GM21786 (cell line): ENCODE results near the gene B3GALT4.
"Not testable (repeated sequence)": the region's sequence is repeated elsewhere in the genome, so short reads cannot be mapped to it uniquely, and the experiment has no call there.

ENCODE experiments used
- ATAC-seq: cut with Tn5 transposase; IDR thresholded peaks from one replicate; pipeline ENCODE4 v1.9.1; 2021; ENCODE audit not compliant: unreplicated experiment

The B3GALT4 gene, protein sequence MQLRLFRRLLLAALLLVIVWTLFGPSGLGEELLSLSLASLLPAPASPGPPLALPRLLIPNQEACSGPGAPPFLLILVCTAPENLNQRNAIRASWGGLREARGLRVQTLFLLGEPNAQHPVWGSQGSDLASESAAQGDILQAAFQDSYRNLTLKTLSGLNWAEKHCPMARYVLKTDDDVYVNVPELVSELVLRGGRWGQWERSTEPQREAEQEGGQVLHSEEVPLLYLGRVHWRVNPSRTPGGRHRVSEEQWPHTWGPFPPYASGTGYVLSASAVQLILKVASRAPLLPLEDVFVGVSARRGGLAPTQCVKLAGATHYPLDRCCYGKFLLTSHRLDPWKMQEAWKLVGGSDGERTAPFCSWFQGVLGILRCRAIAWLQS

DNA sequence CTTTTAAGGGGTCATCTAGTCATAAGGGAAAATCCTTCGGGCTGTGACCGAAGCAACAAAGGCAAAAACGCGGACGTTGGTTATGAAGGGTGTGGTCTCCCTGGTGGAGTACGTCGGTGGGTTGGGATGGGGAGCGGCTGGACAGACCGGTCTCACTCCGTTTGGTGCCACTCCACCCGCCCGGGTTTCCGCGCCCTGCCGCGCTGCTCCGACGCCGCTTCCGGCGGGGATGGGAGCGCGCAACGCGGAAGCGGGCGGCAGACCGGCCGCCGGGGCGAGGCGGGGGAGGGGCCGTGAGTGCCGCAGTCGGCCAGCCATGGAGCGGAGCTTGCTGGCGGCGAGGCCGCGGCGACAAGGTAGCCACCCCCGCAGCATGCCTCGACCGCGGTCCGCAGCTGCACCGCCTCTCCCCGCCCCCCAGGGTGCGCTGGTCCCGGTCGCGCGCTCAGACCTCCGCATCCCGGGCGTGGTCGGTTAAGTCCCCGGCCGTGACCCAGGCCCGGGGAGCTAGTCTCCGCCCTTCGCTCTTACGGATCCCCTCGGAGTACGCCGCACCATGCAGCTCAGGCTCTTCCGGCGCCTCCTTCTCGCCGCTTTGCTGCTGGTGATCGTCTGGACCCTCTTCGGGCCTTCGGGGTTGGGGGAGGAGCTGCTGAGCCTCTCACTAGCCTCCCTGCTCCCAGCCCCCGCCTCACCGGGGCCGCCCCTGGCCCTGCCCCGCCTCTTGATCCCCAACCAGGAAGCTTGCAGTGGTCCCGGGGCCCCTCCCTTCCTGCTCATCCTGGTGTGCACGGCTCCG, at the start of gene B3GALT4:
TSS of gene B3GALT4 (plus strand) at position 260 of the 799 bp plus-strand sequence. CDS start at position 557, 297 bp downstream.
- peak; percentile 57 for ATAC-seq

DNA sequence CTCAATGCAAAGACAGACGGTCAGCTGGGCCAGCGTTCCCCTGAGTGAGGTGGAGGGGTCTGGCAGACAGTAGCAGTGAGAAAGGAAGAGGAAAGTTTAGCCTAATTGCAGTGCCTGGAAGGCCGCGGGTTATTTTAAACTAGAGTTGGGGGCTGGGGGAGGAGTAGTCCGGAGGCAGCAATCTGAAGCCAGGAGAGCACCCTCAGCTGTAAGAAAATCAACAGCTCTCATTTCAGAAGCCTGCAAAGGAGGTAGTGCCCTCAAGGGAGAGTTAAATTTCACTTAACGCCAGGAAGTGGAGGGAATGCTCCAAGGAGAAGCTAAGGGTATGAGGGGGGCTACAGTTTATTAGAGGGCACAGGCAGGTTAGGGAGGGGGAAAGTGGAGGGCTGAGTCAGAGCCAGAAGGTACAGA, 41.7 kb upstream of the B3GALT4 start:
- ATAC-seq = no peak

DNA sequence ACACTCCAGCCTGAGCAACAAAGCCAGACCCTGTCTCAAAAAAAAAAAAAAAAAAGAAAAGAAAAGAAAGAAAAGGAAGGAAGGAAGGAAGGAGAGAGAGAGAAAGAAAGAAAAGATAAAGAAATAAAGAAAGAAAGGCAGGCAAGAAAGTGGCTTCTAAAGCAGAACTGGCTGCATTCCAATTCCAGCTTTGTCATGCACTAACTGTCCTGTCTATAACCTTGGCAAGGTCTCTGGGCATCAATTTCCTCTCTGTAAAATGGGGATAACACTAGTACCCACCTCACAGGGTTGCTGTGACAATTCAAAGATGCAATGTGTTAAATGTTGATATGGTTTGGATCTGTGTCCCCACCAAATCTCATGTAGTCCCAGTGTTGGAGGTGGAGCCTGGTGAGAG, 40.6 kb upstream of the B3GALT4 start:
- no peak for ATAC-seq

DNA sequence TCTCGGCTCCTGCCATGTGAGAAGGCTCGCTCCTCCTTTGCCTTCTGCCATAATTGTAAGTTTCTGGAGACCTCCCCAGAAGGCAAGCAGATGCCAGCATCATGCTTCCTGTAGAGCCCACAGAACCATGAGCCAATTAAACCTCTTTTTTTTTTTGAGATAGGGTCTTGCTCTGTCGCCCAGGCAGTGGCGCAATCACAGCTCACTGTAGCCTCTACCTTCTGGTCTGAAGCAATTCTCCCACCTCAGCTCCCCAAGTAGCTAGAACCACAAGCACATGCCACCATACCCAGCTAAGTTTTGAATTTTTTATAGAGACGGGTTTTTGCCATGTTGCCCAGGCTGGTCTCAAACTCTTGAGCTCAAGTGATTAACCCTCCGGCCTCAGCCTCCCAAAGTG, 40.1 kb upstream of the B3GALT4 start:
- no peak for ATAC-seq

DNA sequence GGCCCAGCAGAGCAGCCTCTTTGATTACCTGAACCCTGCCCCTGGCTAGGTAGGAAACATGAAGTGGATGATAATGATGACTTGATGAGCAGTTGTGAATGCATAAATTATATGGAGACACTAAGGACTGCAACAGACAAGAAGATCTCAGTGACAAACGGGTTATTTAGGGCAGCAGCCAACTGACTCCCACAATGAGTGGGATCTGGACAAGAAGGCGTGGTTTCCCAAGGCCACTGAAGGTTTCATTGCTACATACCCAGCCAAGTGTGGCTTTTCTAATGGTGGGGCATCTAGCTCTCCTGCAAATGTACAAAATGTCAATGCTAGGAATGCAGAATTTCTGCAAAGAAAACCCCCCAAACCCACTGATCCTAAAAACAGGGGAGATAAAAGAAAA, 39.2 kb upstream of the B3GALT4 start:
- no peak for ATAC-seq

DNA sequence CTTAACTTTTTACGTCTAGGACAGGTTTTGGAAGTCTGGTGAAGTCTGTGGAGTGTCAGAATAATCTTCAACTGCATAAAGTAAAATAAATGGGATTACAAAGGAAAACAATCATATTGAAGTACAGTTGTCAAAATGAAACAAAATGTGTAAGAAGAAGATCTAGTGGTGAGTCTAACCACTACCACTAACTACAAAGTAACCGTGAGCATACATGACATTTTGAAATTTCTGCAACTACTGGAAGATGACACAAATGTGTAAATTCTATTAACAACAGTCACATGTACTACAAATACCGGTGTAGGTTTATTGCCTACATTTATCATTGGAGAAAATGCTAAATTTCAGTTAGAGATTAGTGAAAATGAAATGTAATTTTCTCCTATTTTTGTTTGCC, 35.0 kb upstream of the B3GALT4 start:
- ATAC-seq = no peak

DNA sequence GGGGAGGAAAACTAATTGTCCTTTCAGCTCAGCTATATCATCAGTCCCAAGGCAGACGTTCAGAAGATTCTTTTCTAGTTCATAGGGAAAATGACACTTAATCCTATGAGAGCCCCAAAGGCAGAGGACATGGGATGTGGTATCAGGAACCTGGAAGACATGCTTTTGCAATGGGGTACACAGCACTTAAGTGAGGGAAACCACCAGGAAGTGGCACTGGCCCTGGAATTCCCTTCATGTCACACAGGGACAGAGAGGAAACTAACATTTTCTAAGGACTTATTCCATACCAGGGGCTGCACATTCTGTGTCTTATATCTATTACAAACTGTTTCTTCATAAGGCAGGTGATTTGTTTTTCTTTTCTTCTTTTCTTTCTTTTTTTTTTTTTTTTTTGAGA, 33.4 kb upstream of the B3GALT4 start:
- no peak for ATAC-seq

DNA sequence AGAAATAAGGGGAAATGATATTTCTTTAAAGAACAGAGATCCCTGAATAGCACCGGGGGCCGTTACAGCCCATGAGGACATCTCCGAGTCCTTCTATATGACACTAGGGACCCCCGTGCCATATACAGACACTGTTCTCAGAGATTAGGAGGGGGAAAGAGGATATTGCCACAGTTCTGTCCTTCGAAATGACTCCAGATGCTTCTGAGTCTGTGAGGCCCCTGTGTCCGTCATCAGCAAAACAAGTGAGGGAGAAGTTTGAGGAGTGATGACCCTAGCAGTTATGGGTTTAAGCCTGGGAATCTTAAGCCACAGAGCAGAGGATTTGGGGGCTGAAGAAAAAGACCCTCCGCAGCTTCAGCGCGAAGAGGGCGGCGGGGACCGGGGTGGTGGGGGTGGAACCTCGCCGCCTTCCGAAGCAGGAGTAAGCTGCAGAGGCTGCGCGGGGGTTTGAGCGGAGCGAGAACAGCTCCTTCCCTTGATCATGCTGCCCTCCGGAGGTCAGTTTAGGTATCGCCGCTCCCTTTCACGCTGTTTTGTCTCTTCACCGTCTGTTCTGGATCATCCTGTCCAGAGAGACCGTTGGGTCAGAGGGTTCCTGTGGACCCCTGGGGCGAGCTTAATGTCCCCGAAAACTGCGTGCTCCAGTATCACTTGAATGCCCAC, 28.8 kb upstream of the B3GALT4 start:
- peak; percentile 28 for ATAC-seq

DNA sequence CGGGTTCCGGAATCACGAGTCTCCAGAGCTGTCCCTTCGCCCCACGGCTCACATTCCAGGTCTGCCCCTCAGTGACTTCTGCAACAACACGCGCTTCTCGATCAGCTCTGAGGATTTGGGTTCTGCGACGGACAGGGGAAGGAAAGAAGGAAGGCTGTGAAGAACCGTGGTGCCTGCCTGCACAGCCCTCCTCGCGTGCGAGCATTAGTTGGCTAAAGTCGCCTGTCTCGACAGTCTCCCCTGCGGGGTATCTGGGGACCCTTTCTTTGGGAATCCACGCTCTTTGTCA, 28.3 kb upstream of the B3GALT4 start:
- peak; percentile 2 for ATAC-seq

DNA sequence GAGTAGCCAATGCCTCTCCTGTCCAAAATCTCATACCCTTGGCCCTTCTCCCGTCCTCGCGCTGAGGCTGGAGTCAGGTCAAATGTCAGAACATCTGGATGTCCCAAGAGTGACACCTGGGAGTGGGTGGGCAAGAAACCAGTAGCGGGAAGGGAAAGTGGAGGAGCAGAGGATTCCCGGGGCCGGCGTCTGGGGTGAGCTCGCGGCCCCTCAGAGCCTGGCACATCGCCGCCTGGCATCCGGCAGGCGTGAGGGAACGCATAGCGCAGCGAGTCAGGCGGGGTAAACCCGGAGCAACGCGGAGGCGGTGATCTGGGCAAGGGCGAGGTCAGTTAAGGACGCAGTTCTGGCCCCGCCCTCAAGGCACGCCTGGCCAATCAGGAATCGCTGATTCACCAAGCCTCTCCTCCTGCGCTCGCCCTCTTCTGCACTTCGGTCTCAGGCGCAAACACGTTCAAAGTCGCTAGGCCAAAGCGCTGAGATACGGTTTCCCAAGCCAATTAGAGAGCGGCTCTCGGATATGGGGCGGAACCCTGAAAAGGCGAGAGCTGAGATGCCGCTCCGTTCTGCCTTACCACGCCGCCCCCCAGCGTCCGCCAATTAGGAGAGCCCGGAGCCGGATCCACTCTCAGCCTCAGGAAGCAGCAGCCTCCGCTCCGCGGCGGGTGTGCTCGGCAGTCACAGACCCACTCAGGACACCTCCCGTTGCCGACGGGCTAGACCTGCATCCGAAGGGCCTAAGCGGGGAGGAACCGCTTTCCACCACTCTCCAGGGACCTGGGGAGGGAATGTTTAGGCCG, 27.8 kb upstream of the B3GALT4 start:
- ATAC-seq = peak; percentile 92

DNA sequence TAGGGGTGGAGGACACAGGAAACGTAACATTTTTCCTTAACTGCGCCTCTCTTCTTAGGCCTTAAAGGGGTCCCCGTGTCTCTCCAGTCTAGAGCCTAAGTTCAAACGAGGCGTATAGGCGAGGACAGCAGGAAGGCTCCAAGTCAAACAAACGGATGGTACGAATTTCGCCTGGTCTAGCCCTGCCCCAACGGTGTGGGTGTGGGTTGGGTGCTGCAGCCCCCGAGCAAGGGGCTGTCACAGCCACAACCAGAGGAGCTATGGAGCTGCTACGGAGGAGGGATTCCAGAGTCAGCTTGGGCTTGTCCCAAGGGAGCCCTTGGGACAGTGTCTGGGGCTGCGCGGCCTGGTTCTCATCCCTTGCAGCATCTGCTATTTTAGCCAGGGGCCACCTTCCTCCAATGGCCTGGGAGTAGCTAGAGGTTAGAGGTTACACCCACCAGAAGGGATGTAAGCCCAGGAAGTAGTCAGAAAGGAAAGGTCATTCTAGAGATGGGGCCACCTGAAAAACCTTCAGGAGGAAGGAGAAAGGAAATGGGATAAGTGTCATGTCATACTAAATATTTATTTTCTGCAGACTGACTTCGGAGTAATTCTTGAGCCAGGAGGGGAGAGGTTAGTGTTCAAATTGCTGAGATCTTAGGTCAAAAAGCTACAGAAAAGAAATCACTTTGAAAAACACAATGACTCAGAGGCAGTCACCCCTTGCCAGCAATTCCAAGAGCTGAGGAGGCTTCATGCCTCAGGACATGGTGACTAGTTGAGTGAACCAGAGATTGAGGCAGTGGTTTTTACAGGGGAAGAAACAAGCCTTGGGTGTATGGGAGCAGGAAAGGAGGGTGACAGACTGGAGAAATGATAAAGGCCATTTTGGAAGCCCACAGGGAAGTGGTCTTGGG, 26.9 kb upstream of the B3GALT4 start:
- ATAC-seq = no peak

DNA sequence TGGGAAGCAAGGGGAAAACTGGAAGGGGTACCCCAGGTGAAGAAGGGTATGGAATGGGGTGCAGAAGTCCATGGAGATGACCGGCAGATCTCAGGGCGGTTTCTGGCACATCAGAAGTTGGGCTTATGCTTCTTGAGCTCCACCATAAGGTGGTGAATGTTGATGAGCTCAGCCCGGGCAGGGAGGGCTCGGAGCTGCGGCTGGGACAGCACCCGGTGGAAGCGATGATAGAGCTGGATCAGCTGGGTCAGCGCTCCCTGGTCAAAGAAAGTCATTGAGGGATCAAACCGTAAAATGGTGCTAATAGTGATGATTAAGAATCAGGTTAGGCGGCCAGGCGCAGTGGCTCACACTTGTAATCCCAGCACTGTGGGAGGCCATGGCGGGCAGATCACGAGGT, 26.2 kb upstream of the B3GALT4 start:
- no peak for ATAC-seq

DNA sequence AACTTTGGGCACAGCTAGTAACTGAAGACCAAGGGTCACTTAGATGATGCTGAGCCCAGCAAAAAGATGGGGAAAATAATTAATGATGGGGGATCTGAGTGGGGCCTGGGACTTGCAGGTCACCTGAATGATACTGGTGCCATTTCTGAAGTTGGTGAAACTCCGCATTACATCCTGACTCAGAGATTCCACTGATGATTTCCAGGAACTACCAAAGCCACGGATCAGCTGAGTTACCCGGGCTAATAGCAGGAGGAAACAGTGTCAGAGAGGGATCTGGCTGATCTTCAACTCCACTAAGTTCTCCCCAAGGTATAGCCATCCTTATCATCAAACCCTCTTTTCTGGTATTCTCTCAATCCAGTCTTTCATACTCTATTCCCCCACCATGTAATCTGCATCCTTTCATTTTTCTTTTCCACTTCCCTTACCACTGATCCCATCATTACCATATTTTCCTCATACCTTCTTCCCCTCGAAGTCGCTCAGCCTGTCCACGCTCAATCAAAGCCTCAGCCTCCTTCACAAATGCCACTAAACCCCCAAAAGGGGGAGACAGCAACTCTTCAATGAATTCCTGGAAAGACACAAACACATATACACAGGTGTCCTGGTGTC, 25.4 kb upstream of the B3GALT4 start:
- no peak for ATAC-seq

DNA sequence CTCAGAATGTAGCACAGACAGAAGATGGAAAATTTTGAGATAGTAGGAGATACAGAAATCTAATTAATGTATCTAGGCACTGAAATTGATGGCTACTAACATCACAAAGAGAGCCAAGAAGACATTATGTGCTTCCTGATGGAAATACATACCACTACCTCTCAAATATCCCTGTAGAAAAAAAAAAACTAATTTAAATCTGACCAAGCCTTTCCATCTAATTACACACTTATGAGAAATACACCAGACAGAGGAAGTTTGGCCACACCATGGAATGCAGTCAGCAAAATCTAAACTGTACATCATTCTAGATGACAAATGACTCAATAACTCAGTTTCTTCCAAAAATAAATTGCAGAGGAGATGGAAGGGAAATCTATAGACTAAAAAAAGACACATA, 24.2 kb upstream of the B3GALT4 start:
- no peak for ATAC-seq

DNA sequence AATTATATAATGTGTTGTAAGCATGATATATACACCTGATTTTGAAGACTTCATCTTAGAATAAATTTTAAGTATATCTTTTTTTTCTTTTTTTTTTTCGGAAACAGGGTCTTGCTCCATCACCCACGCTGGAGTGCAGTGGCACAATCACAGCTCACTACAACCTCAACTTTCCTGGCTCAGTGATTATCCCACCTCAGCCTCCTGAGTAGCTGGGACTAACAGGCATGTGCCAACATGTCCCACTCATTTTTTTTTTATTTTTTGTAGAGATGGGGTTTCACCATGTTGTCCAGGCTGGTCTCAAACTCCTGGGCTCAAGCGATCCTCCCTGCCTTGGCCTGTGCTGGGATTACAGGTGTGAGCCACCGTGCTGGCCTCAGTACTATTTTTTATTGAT, 22.3 kb upstream of the B3GALT4 start:
- ATAC-seq = no peak

DNA sequence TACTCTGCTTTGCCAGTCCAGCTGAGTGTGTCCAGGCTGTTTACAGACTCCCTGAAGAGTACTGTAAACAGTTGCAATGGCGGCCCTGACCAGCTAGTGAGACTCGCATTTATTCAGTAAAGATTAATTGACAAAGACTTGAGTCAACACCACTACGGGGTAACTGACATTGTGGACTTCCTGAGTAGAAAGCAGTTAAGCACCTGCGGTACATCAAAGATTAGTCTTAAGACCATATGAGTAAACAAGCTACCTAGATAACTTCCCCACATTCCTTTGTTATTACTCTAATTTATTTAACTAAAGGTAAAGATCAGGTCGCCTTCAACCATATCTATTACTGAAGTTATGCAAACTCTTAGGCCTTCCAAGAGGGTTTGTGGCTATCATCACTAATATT, 17.9 kb upstream of the B3GALT4 start:
- ATAC-seq = no peak

DNA sequence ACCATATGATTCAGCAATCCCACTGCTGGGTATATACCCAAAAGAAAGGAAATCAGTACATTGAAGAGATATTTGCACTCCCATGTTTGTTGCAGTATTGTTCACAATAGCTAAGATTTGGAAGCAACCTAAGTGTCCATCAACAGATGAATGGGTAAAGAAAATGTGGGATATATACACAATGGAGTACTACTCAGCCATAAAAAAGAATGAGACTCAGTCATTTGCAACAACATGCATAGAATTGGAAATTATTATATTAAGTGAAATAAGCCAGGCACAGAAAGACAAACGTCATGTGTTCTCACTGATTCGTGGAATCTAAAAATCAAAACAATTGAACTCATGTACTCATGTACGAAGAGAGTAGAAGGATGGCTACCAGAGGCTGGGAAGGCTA, 14.4 kb upstream of the B3GALT4 start:
- ATAC-seq = not testable (repeated sequence)

DNA sequence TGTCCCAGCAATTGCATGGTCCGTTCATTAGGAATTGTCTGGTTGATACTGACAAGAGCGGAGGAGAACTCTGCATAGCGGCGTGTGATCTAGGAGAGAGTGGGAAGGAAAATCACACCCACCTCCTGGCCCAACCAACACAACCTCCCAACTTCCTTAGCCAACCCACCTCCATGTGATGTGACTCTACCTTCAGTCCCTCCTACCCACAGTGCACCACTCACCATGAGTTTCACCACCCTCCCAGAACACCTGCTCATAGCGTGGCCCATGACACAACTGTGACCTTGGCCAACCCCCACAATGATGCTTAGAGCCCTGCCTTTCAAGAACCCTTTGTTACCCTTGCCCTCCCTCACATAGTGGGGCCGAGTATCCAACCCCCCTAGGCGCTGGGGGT, 12.9 kb upstream of the B3GALT4 start:
- no peak for ATAC-seq

DNA sequence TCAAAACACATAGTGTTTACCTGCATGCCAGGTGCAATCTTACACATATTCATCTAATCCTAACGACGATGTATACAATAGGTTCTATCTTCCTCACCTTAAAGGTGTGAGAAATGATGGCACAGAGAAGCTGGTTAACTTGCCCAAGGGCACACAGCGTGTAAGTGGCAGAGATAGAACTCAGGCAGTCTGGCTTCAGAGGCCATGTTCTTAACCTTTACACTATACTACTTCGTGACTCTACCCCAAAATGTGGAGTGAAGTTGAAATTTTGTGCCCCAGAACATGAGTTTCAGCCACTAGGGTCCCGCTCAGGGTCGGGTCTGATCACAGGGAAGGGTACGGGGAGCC, 5.8 kb upstream of the B3GALT4 start:
- ATAC-seq = no peak
